ENCODE results near the gene PECR. TPM values are rescaled to one million over a fixed set of nuclear protein-coding genes. Genes with fewer than 3 reads are reported as not detected.

PECR gene
- total and polyA plus RNA-seq, 2 of the 4 experiments (the other 2 are of a cell fraction) = 11.4 to 17.7 TPM

DNA sequence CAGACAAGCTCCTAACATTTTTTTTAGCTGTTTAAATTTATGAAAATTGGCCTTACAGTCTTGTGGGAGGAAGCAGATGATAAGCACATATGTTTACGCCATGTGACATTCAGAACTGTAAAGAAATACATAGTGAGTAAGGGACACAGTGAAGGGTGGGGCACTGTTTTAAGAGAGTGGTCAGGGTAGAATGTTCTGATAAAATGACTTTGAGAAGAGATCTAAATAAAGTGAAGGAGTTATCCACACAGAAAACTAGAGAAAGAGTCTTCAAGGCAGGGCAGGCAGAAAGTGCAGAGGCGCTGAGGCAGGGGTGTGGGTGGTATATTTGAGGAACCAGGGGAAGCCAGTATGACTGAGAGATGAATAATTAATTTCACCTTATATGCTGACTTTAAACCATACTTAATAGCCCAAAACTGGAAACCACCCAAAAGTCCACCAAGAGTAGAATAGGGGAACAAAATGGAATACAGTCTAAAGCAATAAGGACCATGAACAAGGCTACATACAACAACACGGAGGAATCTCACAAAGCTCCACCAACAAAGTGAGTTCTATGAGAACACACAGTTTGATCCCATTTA, 76.8 kb downstream of the PECR start:
- CTCF ChIA-PET = no interaction called here

More for the DNA sequence above, 76.8 kb downstream of the PECR start:
- H3K9me1 ChIP-seq (ENCODE audit: insufficient read depth, low read length) = no peaks in the 10 kb centered on the region
- H3K36me3 ChIP-seq (ENCODE audit: control insufficient read depth, insufficient read depth, low read length) = no peaks in the 10 kb centered on the region
- no peak for ATAC-seq (ENCODE audit: low read depth)
- no peak overlapping the region for H3K27ac ChIP-seq (ENCODE audit: insufficient read depth, low read length)
- no peak overlapping the region for H3K23ac ChIP-seq (ENCODE audit: low read depth, low read length)
- no peaks in the 10 kb centered on the region for H3K9me3 ChIP-seq (ENCODE audit: control insufficient read depth, insufficient read depth, low read length)
- no peaks in the 10 kb centered on the region for H3K4me1 ChIP-seq (ENCODE audit: control insufficient read depth, insufficient read depth, low read length)
- no peaks in the 10 kb centered on the region for H4K20me1 ChIP-seq (ENCODE audit: insufficient read depth, low read length)
- H2BK5ac ChIP-seq (ENCODE audit: low read depth, low read length, poor library complexity, severe bottlenecking) = no peak overlapping the region
- no peak overlapping the region for H4K91ac ChIP-seq (ENCODE audit: insufficient read depth, low read depth, low read length)
- no peaks in the 10 kb centered on the region for H3K79me1 ChIP-seq (ENCODE audit: low read depth in 1 of 2, low read length in 2 of 2)
- no peak overlapping the region for H3K4ac ChIP-seq (ENCODE audit: low read depth, low read length)
- no peak overlapping the region for H3K14ac ChIP-seq (replicated peaks; ENCODE audit: low read depth, low read length)
- H2BK20ac ChIP-seq (ENCODE audit: low read depth, low read length) = no peak overlapping the region
- H3K27me3 ChIP-seq (ENCODE audit: control insufficient read depth, insufficient read depth, low read length) = no peaks in the 10 kb centered on the region
- H2AK9ac ChIP-seq (replicated peaks; ENCODE audit: low read depth, low read length, poor library complexity) = no peak overlapping the region
- no peak overlapping the region for H4K8ac ChIP-seq (ENCODE audit: low read depth in 2 of 2, low read length in 2 of 2)
- H2BK120ac ChIP-seq (ENCODE audit: low read depth, low read length) = no peak overlapping the region
- TF ChIP-seq, protein P1, sequence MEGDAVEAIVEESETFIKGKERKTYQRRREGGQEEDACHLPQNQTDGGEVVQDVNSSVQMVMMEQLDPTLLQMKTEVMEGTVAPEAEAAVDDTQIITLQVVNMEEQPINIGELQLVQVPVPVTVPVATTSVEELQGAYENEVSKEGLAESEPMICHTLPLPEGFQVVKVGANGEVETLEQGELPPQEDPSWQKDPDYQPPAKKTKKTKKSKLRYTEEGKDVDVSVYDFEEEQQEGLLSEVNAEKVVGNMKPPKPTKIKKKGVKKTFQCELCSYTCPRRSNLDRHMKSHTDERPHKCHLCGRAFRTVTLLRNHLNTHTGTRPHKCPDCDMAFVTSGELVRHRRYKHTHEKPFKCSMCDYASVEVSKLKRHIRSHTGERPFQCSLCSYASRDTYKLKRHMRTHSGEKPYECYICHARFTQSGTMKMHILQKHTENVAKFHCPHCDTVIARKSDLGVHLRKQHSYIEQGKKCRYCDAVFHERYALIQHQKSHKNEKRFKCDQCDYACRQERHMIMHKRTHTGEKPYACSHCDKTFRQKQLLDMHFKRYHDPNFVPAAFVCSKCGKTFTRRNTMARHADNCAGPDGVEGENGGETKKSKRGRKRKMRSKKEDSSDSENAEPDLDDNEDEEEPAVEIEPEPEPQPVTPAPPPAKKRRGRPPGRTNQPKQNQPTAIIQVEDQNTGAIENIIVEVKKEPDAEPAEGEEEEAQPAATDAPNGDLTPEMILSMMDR (conservative IDR thresholded peaks at IDR 0.05; ENCODE audit: low read depth, low read length) = no peak
- POLR2A ChIA-PET (ENCODE audit: unreplicated experiment) = no interaction called here
- no peak overlapping the region for H3K9ac ChIP-seq (ENCODE audit: low read depth, low read length)
- H2AK5ac ChIP-seq (ENCODE audit: low read depth, low read length) = no peak overlapping the region
- in situ Hi-C loops (cut with MboI; ENCODE audit: low sequenced_read_pairs) = no loop called here
- no peak overlapping the region for H3K56ac ChIP-seq (ENCODE audit: extremely low read depth, insufficient read depth, low read length)
- H3K4me3 ChIP-seq (ENCODE audit: insufficient read depth, low read depth, low read length) = no peak overlapping the region
- H3K18ac ChIP-seq (ENCODE audit: low read depth, low read length) = no peak overlapping the region
- dilution Hi-C loops (cut with HindIII; ENCODE audit: low sequenced_read_pairs, unreplicated experiment) = no loop called here
- 100% methylated on average over 1 of the region's 3 CpGs; no CpG with 5 or more reads in 1 of the 2 experiments for WGBS, 2 experiments (ENCODE audit: extremely low coverage in 2 of 2, insufficient read length in 1 of 2)
- BruUV-seq (replicated peaks) = no TSS peak
- no peak overlapping the region for H3K4me2 ChIP-seq (ENCODE audit: low read depth, low read length)
- no peak overlapping the region for H2AFZ ChIP-seq (replicated peaks; ENCODE audit: low read length, poor library complexity)
- H2BK15ac ChIP-seq (ENCODE audit: low read depth, low read length) = no peak overlapping the region
- intact Hi-C loops (cut with micrococcal nuclease) = no loop called here
- no peak for DNase-seq
- no peak overlapping the region for H4K5ac ChIP-seq (ENCODE audit: low read depth, low read length)

All from IMR-90 (cell line).